BE2C (cell line): Measurements from ENCODE around the gene ARHGAP26.

Source experiments
- DNase-seq: peaks from one replicate; pipeline ENCODE4 v3.0.0-alpha.2; 2020
- H3K27me3 ChIP-seq: fragments of 250-450 bp; sonication (Bioruptor Pico); 2 replicates; pipeline ENCODE4 v1.5.1; 2020; ENCODE audit warnings: mild to moderate bottlenecking
- H3K36me3 ChIP-seq: fragments of 250-450 bp; sonication (Bioruptor Pico); 2 replicates; pipeline ENCODE4 v1.5.1; 2020; ENCODE audit warnings: mild to moderate bottlenecking
- H3K4me1 ChIP-seq: fragments of 250-450 bp; sonication (Bioruptor Pico); 2 replicates; pipeline ENCODE4 v1.5.1; 2020
- H3K4me3 ChIP-seq: 2 replicates; pipeline ENCODE4 v1.5.1; 2011; ENCODE audit warnings: low read depth, low read length
- H3K9me3 ChIP-seq: fragments of 250-450 bp; sonication (Bioruptor Pico); 2 replicates; pipeline ENCODE4 v1.5.1; 2020
- CTCF ChIP-seq: IDR thresholded peaks from 2 replicates; pipeline ENCODE4 v1.5.1; 2012; ENCODE audit warnings: mild to moderate bottlenecking, low read depth, low read length

Gene ARHGAP26

GRCh38 chr5:143183989-143184388, 413.8 kb downstream of the ARHGAP26 start:
- H3K4me1 ChIP-seq = no peaks in the 10 kb centered on the region
- no peaks in the 10 kb centered on the region for H3K36me3 ChIP-seq
- H3K9me3 ChIP-seq = no peaks in the 10 kb centered on the region
- no peaks in the 10 kb centered on the region for H3K27me3 ChIP-seq
- no peak for DNase-seq
- no peak for TF ChIP-seq CTCF
- no peak overlapping the region for H3K4me3 ChIP-seq

- Histone ChIP-seq H3K36me3 (no peaks in the 10 kb centered on the region), H3K9me3 (no peaks in the 10 kb centered on the region), H3K4me1 (no peaks in the 10 kb centered on the region), H3K4me3 (no peak overlapping the region), H3K27me3 (no peaks in the 10 kb centered on the region)
- TF ChIP-seq CTCF = no peak
- no peak for DNase-seq
Measured at GRCh38 chr5:143186623-143187022, 416.4 kb downstream of the ARHGAP26 start.

- Histone ChIP-seq H3K4me3 (no peak overlapping the region), H3K27me3 (no peaks in the 10 kb centered on the region), H3K4me1 (no peaks in the 10 kb centered on the region), H3K36me3 (no peaks in the 10 kb centered on the region), H3K9me3 (no peaks in the 10 kb centered on the region)
- no peak for DNase-seq
- TF ChIP-seq CTCF = no peak
Measured at GRCh38 chr5:143187495-143187894, 417.3 kb downstream of the ARHGAP26 start.

- H3K4me1 ChIP-seq = no peaks in the 10 kb centered on the region
- no peaks in the 10 kb centered on the region for H3K9me3 ChIP-seq
- no peaks in the 10 kb centered on the region for H3K36me3 ChIP-seq
- no peak for DNase-seq
- no peaks in the 10 kb centered on the region for H3K27me3 ChIP-seq
- no peak for TF ChIP-seq CTCF
- no peak overlapping the region for H3K4me3 ChIP-seq
Measured at GRCh38 chr5:143188083-143188482, 417.9 kb downstream of the ARHGAP26 start.

- Histone ChIP-seq H3K27me3 (no peaks in the 10 kb centered on the region), H3K9me3 (no peaks in the 10 kb centered on the region), H3K4me3 (no peak overlapping the region), H3K4me1 (no peaks in the 10 kb centered on the region), H3K36me3 (no peaks in the 10 kb centered on the region)
- DNase-seq = no peak
- no peak for TF ChIP-seq CTCF
Measured at GRCh38 chr5:143188692-143189091, 418.5 kb downstream of the ARHGAP26 start.

GRCh38 chr5:143190260-143190810, 420.2 kb downstream of the ARHGAP26 start:
- Histone ChIP-seq H3K27me3 (no peaks in the 10 kb centered on the region), H3K4me1 (no peaks in the 10 kb centered on the region), H3K36me3 (no peaks in the 10 kb centered on the region), H3K4me3 (no peak overlapping the region), H3K9me3 (no peaks in the 10 kb centered on the region)
- no peak for DNase-seq
- TF ChIP-seq CTCF = no peak
